ENCODE results near the gene LRRIQ4.

DNA sequence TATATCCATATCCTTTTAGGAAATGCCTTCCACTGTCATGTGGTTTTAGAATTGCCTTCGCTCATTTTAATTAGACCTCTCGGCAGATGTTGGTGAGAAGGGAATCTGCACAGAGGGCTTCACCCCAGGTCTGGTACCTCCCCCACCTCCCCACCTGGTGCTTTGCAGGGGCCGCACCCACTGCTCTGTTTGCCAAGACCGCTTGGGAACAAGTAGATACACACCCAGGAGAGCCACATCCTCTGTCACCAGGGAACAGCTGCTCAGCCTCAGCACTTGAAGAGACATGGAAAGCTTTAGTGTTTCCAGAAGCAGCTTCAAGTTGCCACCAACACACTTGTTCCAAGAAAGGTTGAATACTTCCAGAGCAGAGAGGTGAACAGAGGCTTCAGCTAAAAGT, 35.2 kb downstream of the LRRIQ4 start:
- TF ChIP-seq, protein P1, sequence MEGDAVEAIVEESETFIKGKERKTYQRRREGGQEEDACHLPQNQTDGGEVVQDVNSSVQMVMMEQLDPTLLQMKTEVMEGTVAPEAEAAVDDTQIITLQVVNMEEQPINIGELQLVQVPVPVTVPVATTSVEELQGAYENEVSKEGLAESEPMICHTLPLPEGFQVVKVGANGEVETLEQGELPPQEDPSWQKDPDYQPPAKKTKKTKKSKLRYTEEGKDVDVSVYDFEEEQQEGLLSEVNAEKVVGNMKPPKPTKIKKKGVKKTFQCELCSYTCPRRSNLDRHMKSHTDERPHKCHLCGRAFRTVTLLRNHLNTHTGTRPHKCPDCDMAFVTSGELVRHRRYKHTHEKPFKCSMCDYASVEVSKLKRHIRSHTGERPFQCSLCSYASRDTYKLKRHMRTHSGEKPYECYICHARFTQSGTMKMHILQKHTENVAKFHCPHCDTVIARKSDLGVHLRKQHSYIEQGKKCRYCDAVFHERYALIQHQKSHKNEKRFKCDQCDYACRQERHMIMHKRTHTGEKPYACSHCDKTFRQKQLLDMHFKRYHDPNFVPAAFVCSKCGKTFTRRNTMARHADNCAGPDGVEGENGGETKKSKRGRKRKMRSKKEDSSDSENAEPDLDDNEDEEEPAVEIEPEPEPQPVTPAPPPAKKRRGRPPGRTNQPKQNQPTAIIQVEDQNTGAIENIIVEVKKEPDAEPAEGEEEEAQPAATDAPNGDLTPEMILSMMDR (IDR thresholded peaks at IDR 0.05), result no peak
- TF ChIP-seq POLR2AphosphoS5 (IDR thresholded peaks at IDR 0.05), result no peak
- no peak for TF ChIP-seq POLR2A (IDR thresholded peaks at IDR 0.05)
